NB4 (cell line): ENCODE measurements around the gene GNA14.

Source experiments
- DNase-seq: peaks from one replicate; pipeline ENCODE4 v3.0.0; 2010; ENCODE audit warnings: low read depth
- H3K4me3 ChIP-seq: one replicate; pipeline ENCODE4 v1.5.1; 2011; ENCODE audit warnings: mild to moderate bottlenecking, low read depth, low read length, moderate library complexity
- CTCF ChIP-seq: IDR thresholded peaks from one replicate; pipeline ENCODE4 v1.5.1; 2012; ENCODE audit warnings: low read depth, low read length
- MAX ChIP-seq: IDR thresholded peaks from 2 replicates; pipeline ENCODE4 v1.6.1; 2011; ENCODE audit warnings: low read depth, low read length
- MYC ChIP-seq: IDR thresholded peaks from 2 replicates; pipeline ENCODE4 v1.6.1; 2011; ENCODE audit warnings: low read depth, low read length
- POLR2A ChIP-seq: IDR thresholded peaks from 2 replicates; pipeline ENCODE4 v1.6.1; 2011; ENCODE audit warnings: mild to moderate bottlenecking; ENCODE audit not compliant: insufficient read length; ENCODE audit errors: extremely low read depth

Gene GNA14

GRCh38 chr9:77391834-77392233, 256.3 kb downstream of the GNA14 start:
- TF ChIP-seq POLR2A (no peak), MYC (no peak), CTCF (no peak), MAX (no peak)
- H3K4me3 ChIP-seq, result no peak overlapping the region
- DNase-seq, result no peak

GRCh38 chr9:77386187-77386586, 261.9 kb downstream of the GNA14 start:
- no peak overlapping the region for H3K4me3 ChIP-seq
- DNase-seq, result no peak
- TF ChIP-seq POLR2A (no peak), CTCF (no peak), MAX (no peak), MYC (no peak)

- DNase-seq, result peak; percentile 1
- TF ChIP-seq CTCF, result no peak
- no peak for TF ChIP-seq MYC
- TF ChIP-seq MAX, result no peak
- no peak for TF ChIP-seq POLR2A
- H3K4me3 ChIP-seq, result no peak overlapping the region
Measured at GRCh38 chr9:77384406-77384805, 263.7 kb downstream of the GNA14 start.

- no peak for TF ChIP-seq CTCF
- no peak for TF ChIP-seq POLR2A
- no peak for TF ChIP-seq MAX
- TF ChIP-seq MYC, result no peak
- no peak overlapping the region for H3K4me3 ChIP-seq
- no peak for DNase-seq
Measured at GRCh38 chr9:77375956-77376532, 272.1 kb downstream of the GNA14 start.

GRCh38 chr9:77374266-77374665, 273.9 kb downstream of the GNA14 start:
- no peak for DNase-seq
- TF ChIP-seq CTCF (no peak), MYC (no peak), MAX (no peak), POLR2A (no peak)
- no peak overlapping the region for H3K4me3 ChIP-seq
